Activated naive CD4-positive, alpha-beta T cell treated with anti-CD3 and anti-CD28 coated beads, Interleukin-2, amount 50 U/mL, for 24 hours (primary cell): ENCODE results near the gene ENDOU.
"Not testable (repeated sequence)": the region's sequence is repeated elsewhere in the genome, so short reads cannot be mapped to it uniquely, and the experiment has no call there.

Experiments
- H3K27ac Mint-ChIP-seq: one replicate; pipeline ENCODE4 v1.8.0; 2021; ENCODE audit warnings: mild to moderate bottlenecking, mixed read lengths
- H3K27me3 Mint-ChIP-seq: one replicate; pipeline ENCODE4 v1.8.0; 2021; ENCODE audit warnings: mixed read lengths
- H3K36me3 Mint-ChIP-seq: one replicate; pipeline ENCODE4 v1.8.0; 2021; ENCODE audit warnings: mixed read lengths
- H3K4me1 Mint-ChIP-seq: one replicate; pipeline ENCODE4 v1.8.0; 2021; ENCODE audit warnings: mixed read lengths
- H3K4me3 Mint-ChIP-seq: one replicate; pipeline ENCODE4 v1.8.0; 2021; ENCODE audit warnings: mild to moderate bottlenecking, mixed read lengths
- H3K9me3 Mint-ChIP-seq: one replicate; pipeline ENCODE4 v1.8.0; 2021; ENCODE audit warnings: mixed read lengths

ENDOU gene

GRCh38 chr12:47705566-47706425, 19.5 kb downstream of the ENDOU start, which contains the start of gene RPAP3:
Gene RPAP3 (minus strand): TSS chr12:47706030. CDS start chr12:47702840, 3,190 bp downstream.
- Mint-ChIP-seq H3K27me3 (no peaks in the 10 kb centered on the region), H3K4me1 (peaks cover 68% of the 10 kb centered on the region), H3K36me3 (peaks cover 10% of the 10 kb centered on the region), H3K4me3 (peak within 1 kb of the TSS; percentile 94), H3K27ac (peak within 1 kb of the TSS; percentile 100), H3K9me3 (no peaks in the 10 kb centered on the region)

- Mint-ChIP-seq H3K4me3 (peak overlapping the region; percentile 94), H3K4me1 (peaks cover 71% of the 10 kb centered on the region), H3K27ac (peak overlapping the region; percentile 90), H3K27me3 (no peaks in the 10 kb centered on the region), H3K9me3 (no peaks in the 10 kb centered on the region), H3K36me3 (peaks cover 16% of the 10 kb centered on the region)
These were observed 20.1 kb downstream of the ENDOU start for GRCh38 chr12:47705229-47705565.

GRCh38 chr12:47704719-47705118, 20.6 kb downstream of the ENDOU start:
- H3K27me3 Mint-ChIP-seq, result no peaks in the 10 kb centered on the region
- peak overlapping the region; percentile 94 for H3K4me3 Mint-ChIP-seq
- no peaks in the 10 kb centered on the region for H3K9me3 Mint-ChIP-seq
- H3K36me3 Mint-ChIP-seq, result peaks cover 18% of the 10 kb centered on the region
- H3K27ac Mint-ChIP-seq, result peak overlapping the region; percentile 90
- H3K4me1 Mint-ChIP-seq, result peaks cover 71% of the 10 kb centered on the region

- Mint-ChIP-seq H3K36me3 (peaks cover 29% of the 10 kb centered on the region), H3K9me3 (no peaks in the 10 kb centered on the region), H3K27ac (no peak overlapping the region), H3K4me3 (no peak overlapping the region), H3K27me3 (no peaks in the 10 kb centered on the region), H3K4me1 (peaks cover 46% of the 10 kb centered on the region)
These were observed 25.0 kb downstream of the ENDOU start for GRCh38 chr12:47700263-47700662.

- Mint-ChIP-seq H3K36me3 (peaks cover 36% of the 10 kb centered on the region), H3K4me1 (peaks cover 33% of the 10 kb centered on the region), H3K4me3 (no peak overlapping the region), H3K9me3 (no peaks in the 10 kb centered on the region), H3K27ac (no peak overlapping the region), H3K27me3 (no peaks in the 10 kb centered on the region)
These were observed 26.7 kb downstream of the ENDOU start for GRCh38 chr12:47698631-47699030.

GRCh38 chr12:47698055-47698454, 27.2 kb downstream of the ENDOU start:
- Mint-ChIP-seq H3K4me3 (no peak overlapping the region), H3K36me3 (peaks cover 35% of the 10 kb centered on the region), H3K4me1 (peaks cover 31% of the 10 kb centered on the region), H3K9me3 (no peaks in the 10 kb centered on the region), H3K27ac (no peak overlapping the region), H3K27me3 (no peaks in the 10 kb centered on the region)

- H3K27ac Mint-ChIP-seq, result no peak overlapping the region
- no peaks in the 10 kb centered on the region for H3K27me3 Mint-ChIP-seq
- peaks cover 18% of the 10 kb centered on the region for H3K4me1 Mint-ChIP-seq
- no peak overlapping the region for H3K4me3 Mint-ChIP-seq
- peaks cover 18% of the 10 kb centered on the region for H3K36me3 Mint-ChIP-seq
- no peaks in the 10 kb centered on the region for H3K9me3 Mint-ChIP-seq
These were observed 36.1 kb downstream of the ENDOU start for GRCh38 chr12:47689215-47689614.

- Mint-ChIP-seq H3K27me3 (no peaks in the 10 kb centered on the region), H3K4me1 (peaks cover 25% of the 10 kb centered on the region), H3K36me3 (peaks cover 19% of the 10 kb centered on the region), H3K4me3 (no peak overlapping the region), H3K9me3 (no peaks in the 10 kb centered on the region), H3K27ac (peak overlapping the region; percentile 24)
These were observed 37.7 kb downstream of the ENDOU start for GRCh38 chr12:47687636-47688035.

- peaks cover 20% of the 10 kb centered on the region for H3K4me1 Mint-ChIP-seq
- no peak overlapping the region for H3K4me3 Mint-ChIP-seq
- peaks cover 19% of the 10 kb centered on the region for H3K36me3 Mint-ChIP-seq
- H3K27me3 Mint-ChIP-seq, result no peaks in the 10 kb centered on the region
- H3K27ac Mint-ChIP-seq, result peak overlapping the region; percentile 11
- H3K9me3 Mint-ChIP-seq, result no peaks in the 10 kb centered on the region
These were observed 38.5 kb downstream of the ENDOU start for GRCh38 chr12:47686645-47687240.

- H3K27me3 Mint-ChIP-seq, result no peaks in the 10 kb centered on the region
- no peak overlapping the region for H3K4me3 Mint-ChIP-seq
- peaks cover 55% of the 10 kb centered on the region for H3K36me3 Mint-ChIP-seq
- H3K4me1 Mint-ChIP-seq, result peaks cover 49% of the 10 kb centered on the region
- H3K9me3 Mint-ChIP-seq, result no peaks in the 10 kb centered on the region
- H3K27ac Mint-ChIP-seq, result no peak overlapping the region
These were observed 45.5 kb downstream of the ENDOU start for GRCh38 chr12:47679785-47680184.

- H3K4me3 Mint-ChIP-seq, result no peak overlapping the region
- H3K27ac Mint-ChIP-seq, result no peak overlapping the region
- peaks cover 32% of the 10 kb centered on the region for H3K4me1 Mint-ChIP-seq
- no peaks in the 10 kb centered on the region for H3K9me3 Mint-ChIP-seq
- H3K36me3 Mint-ChIP-seq, result peaks cover 45% of the 10 kb centered on the region
- no peaks in the 10 kb centered on the region for H3K27me3 Mint-ChIP-seq
These were observed 53.2 kb downstream of the ENDOU start for GRCh38 chr12:47672068-47672467.

- H3K9me3 Mint-ChIP-seq, H3K27ac Mint-ChIP-seq, H3K4me3 Mint-ChIP-seq, H3K27me3 Mint-ChIP-seq: not testable (repeated sequence)
- Mint-ChIP-seq H3K4me1 (peaks cover 14% of the 10 kb centered on the region), H3K36me3 (peaks cover 30% of the 10 kb centered on the region)
These were observed 57.4 kb downstream of the ENDOU start for GRCh38 chr12:47667935-47668334.
